SH-SY5Y (cell line): ENCODE results near the gene LRRC27.

Source experiments
- GATA2 ChIP-seq: IDR thresholded peaks from 2 replicates; pipeline ENCODE4 v1.6.1; 2011; ENCODE audit warnings: mild to moderate bottlenecking, low read depth, low read length
- GATA3 ChIP-seq: IDR thresholded peaks from 2 replicates; pipeline ENCODE4 v1.6.1; 2011; ENCODE audit warnings: low read depth, mild to moderate bottlenecking, low read length, moderate library complexity

DNA sequence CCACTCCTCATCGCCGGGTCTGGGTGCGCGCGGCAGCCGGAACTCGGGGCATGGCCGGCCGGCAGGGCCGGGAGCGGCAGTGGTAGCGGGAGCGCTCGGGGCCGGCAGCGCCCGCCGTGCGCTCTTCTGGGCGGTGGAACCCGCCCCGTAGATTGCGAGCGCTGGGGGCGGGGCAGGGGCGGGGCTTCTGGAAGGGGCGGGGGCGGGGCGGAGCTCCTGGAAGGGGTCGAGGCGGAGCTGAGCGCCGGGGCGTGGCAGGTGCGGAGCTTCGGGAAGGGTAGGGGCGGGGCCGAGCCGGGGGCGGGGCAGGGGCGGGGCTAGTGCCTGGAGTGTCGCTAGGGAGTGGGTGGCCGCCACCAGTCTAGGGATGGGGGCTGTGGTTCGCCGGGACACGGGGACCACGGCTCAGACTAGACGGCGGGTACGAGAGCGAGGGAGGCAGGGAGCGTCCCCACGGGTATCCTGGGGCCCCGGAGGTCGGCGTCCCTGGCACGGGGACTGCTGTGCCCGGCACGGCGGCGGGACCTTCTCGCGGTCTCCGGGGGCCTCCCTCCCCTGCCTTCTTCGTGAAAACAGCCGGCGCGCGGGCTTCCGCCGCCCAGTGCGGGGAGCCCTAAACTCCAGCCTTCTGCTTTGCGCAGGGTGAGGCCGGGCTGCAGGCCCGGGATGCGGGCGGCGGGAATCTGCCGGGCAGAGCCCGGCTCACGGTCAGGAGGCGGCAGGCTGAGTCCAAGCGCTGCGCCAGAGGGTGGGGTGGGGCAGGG is 24.0 kb upstream of the LRRC27 start, which contains the start of gene STK32C:
- no peak for TF ChIP-seq GATA2
- TF ChIP-seq GATA3 = no peak
